Loucy (cell line): Measurements from ENCODE around the gene MITF.

Source experiments
- H2AFZ ChIP-seq: fragments of 200-600 bp; sonication (generic); 2 replicates; pipeline ENCODE4 v1.6.0; 2016; ENCODE audit warnings: antibody characterized with exemption, mild to moderate bottlenecking, low read length, moderate library complexity
- H3F3A ChIP-seq: fragments of 200-600 bp; 2 replicates; pipeline ENCODE4 v1.6.0; 2016; ENCODE audit warnings: antibody characterized with exemption, low read depth, mild to moderate bottlenecking
- H3K27me3 ChIP-seq: fragments of 200-600 bp; sonication (generic); 2 replicates; pipeline ENCODE4 v1.6.1; 2014; ENCODE audit warnings: low read length, mild to moderate bottlenecking; ENCODE audit not compliant: insufficient read depth, poor library complexity, severe bottlenecking
- H3K36me3 ChIP-seq: fragments of 200-600 bp; sonication (generic); 2 replicates; pipeline ENCODE4 v1.6.1; 2016; ENCODE audit warnings: low read length; ENCODE audit not compliant: insufficient read depth
- H3K4me1 ChIP-seq: fragments of 200-600 bp; sonication (generic); 2 replicates; pipeline ENCODE4 v1.5.1; 2014; ENCODE audit warnings: low read length, mild to moderate bottlenecking; ENCODE audit not compliant: insufficient read depth, poor library complexity, severe bottlenecking
- H3K4me2 ChIP-seq: fragments of 200-600 bp; sonication (generic); 2 replicates; pipeline ENCODE4 v1.6.0; 2014; ENCODE audit warnings: antibody characterized with exemption, low read length, low read depth, mild to moderate bottlenecking; ENCODE audit not compliant: poor library complexity, severe bottlenecking
- H3K4me3 ChIP-seq: fragments of 200-600 bp; sonication (generic); 2 replicates; pipeline ENCODE4 v1.5.1; 2014; ENCODE audit warnings: low read length, mild to moderate bottlenecking, mixed read lengths; ENCODE audit not compliant: poor library complexity, severe bottlenecking
- H3K79me2 ChIP-seq: fragments of 200-600 bp; sonication (generic); 2 replicates; pipeline ENCODE4 v1.6.1; 2014; ENCODE audit warnings: low read length; ENCODE audit not compliant: insufficient read depth
- H3K9ac ChIP-seq: fragments of 200-600 bp; sonication (generic); 2 replicates; pipeline ENCODE4 v1.6.0; 2014; ENCODE audit warnings: mild to moderate bottlenecking, low read depth, low read length, moderate library complexity; ENCODE audit not compliant: poor library complexity, severe bottlenecking
- H3K9me2 ChIP-seq: fragments of 200-600 bp; sonication (generic); replicated peaks from 2 replicates; pipeline ENCODE4 v1.6.1; 2016; ENCODE audit warnings: low read depth, low read length, mixed read lengths
- H3K9me3 ChIP-seq: fragments of 200-600 bp; sonication (generic); 2 replicates; pipeline ENCODE4 v1.6.1; 2014; ENCODE audit warnings: mild to moderate bottlenecking, antibody characterized with exemption, low read length, low read depth; ENCODE audit not compliant: insufficient read depth
- H4K20me1 ChIP-seq: fragments of 200-600 bp; sonication (generic); 2 replicates; pipeline ENCODE4 v1.6.0; 2014; ENCODE audit warnings: antibody characterized with exemption, low read length, mild to moderate bottlenecking; ENCODE audit not compliant: insufficient read depth, poor library complexity, severe bottlenecking
- EZH2phosphoT487 ChIP-seq: fragments of 200-600 bp; IDR thresholded peaks from 2 replicates; pipeline ENCODE4 v1.6.1; 2018; ENCODE audit warnings: antibody characterized with exemption, mild to moderate bottlenecking, moderate library complexity, borderline replicate concordance
- TF ChIP-seq, protein P1 (sequence below): fragments of 200-600 bp; sonication (generic); conservative IDR thresholded peaks from 2 replicates; pipeline ENCODE4 v1.5.1; 2014; ENCODE audit warnings: mild to moderate bottlenecking, antibody characterized with exemption, low read length

MITF gene

DNA sequence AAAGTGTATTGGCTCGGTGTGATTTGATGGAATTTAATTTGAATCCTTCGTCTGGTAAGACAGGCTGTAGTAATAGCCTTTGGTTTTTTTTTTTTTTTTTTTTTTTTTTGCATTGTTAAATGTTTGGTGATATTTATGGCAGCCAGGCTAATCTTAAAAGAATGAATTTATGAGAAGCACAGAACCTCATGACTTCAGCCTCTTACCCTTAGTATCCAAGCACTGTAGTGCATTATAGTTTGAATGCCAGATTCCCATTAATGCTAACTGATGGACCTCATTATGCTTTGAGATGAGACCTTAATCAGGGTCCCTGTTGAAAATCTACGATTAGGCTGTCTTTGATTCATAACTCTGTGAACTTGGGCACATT is 149.7 kb downstream of the MITF start:
- TF ChIP-seq EZH2phosphoT487: no peak
- TF ChIP-seq, protein P1, sequence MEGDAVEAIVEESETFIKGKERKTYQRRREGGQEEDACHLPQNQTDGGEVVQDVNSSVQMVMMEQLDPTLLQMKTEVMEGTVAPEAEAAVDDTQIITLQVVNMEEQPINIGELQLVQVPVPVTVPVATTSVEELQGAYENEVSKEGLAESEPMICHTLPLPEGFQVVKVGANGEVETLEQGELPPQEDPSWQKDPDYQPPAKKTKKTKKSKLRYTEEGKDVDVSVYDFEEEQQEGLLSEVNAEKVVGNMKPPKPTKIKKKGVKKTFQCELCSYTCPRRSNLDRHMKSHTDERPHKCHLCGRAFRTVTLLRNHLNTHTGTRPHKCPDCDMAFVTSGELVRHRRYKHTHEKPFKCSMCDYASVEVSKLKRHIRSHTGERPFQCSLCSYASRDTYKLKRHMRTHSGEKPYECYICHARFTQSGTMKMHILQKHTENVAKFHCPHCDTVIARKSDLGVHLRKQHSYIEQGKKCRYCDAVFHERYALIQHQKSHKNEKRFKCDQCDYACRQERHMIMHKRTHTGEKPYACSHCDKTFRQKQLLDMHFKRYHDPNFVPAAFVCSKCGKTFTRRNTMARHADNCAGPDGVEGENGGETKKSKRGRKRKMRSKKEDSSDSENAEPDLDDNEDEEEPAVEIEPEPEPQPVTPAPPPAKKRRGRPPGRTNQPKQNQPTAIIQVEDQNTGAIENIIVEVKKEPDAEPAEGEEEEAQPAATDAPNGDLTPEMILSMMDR: no peak

DNA sequence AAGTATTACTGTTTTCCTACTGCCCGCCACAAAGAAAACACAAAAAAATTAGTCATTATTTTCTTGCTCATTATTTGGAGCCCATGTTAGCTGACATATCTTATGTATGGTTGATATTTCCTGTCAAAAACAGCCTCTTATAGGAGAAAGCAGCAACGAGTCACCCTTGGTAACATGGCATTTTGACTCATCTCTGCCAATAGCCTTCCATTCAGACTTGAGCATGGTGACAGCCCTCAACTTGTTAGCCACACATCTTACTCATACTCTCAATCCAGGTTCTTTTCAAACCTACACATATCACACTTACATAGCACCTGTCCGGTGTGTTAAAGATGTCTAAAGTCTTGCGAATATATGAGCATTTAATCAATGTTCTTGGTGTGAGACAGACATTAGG is 150.8 kb downstream of the MITF start:
- Histone ChIP-seq H3K79me2 (no peaks in the 10 kb centered on the region), H4K20me1 (no peaks in the 10 kb centered on the region), H3K9me2 (no peaks in the 10 kb centered on the region), H3K36me3 (no peaks in the 10 kb centered on the region), H3K4me3 (no peak overlapping the region), H3F3A (no peaks in the 10 kb centered on the region), H3K4me2 (no peak overlapping the region), H3K9ac (no peak overlapping the region), H3K9me3 (no peaks in the 10 kb centered on the region), H3K4me1 (no peaks in the 10 kb centered on the region), H3K27me3 (no peaks in the 10 kb centered on the region), H2AFZ (no peak overlapping the region)
- TF ChIP-seq, protein P1: no peak
- no peak for TF ChIP-seq EZH2phosphoT487

More for the DNA sequence above, 149.7 kb downstream of the MITF start:
- no peaks in the 10 kb centered on the region for H3K79me2 ChIP-seq
- no peaks in the 10 kb centered on the region for H3F3A ChIP-seq
- no peaks in the 10 kb centered on the region for H3K4me1 ChIP-seq
- no peaks in the 10 kb centered on the region for H3K9me2 ChIP-seq
- H3K4me2 ChIP-seq: no peak overlapping the region
- H2AFZ ChIP-seq: no peak overlapping the region
- H3K36me3 ChIP-seq: no peaks in the 10 kb centered on the region
- no peaks in the 10 kb centered on the region for H3K27me3 ChIP-seq
- H4K20me1 ChIP-seq: no peaks in the 10 kb centered on the region
- no peaks in the 10 kb centered on the region for H3K9me3 ChIP-seq
- H3K9ac ChIP-seq: no peak overlapping the region
- H3K4me3 ChIP-seq: no peak overlapping the region

DNA sequence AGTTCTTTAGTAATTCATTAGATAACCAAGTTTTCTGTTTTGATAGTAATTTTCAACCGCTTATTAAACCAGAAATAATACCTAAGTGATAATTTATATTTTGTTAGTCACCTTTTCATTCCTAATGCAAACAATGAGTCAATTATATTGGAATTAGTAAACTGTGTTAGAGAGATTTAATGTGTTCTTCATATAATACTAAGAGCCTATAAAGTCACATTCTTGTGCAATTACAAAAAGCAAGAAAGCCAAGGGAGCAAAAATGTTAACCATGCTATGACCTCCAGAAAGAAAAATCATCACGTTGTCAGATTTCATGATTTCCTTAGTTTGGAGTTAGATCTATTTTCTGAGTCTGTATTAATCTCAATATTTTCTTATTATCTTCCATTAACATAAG is 151.4 kb downstream of the MITF start:
- Histone ChIP-seq H3K4me1 (no peaks in the 10 kb centered on the region), H3K9me2 (no peaks in the 10 kb centered on the region), H3K9ac (no peak overlapping the region), H3K4me3 (no peak overlapping the region), H3K79me2 (no peaks in the 10 kb centered on the region), H2AFZ (no peak overlapping the region), H3K9me3 (no peaks in the 10 kb centered on the region), H3K36me3 (no peaks in the 10 kb centered on the region), H3K27me3 (no peaks in the 10 kb centered on the region), H3F3A (no peaks in the 10 kb centered on the region), H3K4me2 (no peak overlapping the region), H4K20me1 (no peaks in the 10 kb centered on the region)
- TF ChIP-seq, protein P1: no peak
- no peak for TF ChIP-seq EZH2phosphoT487
